ENCODE results near the gene JPT1.
"Not testable (repeated sequence)": the region's sequence is repeated elsewhere in the genome, so short reads cannot be mapped to it uniquely, and the experiment has no call there.

JPT1 gene, protein sequence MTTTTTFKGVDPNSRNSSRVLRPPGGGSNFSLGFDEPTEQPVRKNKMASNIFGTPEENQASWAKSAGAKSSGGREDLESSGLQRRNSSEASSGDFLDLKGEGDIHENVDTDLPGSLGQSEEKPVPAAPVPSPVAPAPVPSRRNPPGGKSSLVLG

DNA sequence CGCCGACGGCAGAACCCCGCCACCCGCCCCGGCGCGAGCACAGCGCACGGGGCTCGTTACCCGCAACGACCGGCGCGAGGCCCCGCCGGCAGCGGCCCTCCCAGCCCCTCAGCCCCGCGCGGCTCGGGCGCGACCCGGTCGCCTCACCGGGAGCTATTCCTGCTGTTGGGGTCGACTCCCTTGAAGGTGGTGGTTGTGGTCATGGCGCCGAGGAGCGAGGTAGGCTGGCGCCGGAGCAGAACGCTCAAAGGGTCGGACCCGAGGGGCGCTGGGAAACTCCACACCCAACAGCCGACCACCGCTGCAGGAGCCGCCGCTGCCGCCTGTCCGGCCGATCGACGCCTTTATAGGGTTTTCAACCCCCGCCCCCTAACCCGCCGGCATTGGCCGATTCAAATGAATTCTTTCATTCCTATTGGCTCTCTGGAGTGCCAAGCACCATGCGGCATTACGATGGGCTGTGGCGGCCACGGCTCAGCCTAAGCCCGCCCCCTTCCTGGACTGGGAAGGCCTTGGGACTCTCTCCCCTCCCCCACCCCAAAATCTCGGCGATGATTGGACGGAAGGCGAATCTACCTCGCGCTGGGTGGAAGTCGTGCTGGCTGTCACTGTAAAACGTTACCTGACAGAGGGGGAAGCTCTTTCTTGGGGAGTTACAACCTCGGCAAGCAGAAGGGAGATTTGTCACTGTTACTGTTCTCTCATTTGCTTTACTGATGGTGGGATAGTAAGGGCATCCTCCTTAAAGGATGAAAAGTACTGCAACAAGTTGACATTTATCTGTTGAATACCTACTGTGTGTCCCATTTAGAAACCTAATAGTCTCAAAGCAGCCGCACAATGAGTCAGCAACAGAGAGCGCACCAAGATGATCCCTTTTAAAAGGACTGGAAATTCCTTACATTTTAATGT lies at the start of gene JPT1:
Gene JPT1, minus strand, starts transcription at position 318 of the 912 bp plus-strand sequence. Its CDS starts 115 bp downstream, at position 203.
- DNase-seq (ENCODE audit: low read depth in 2 of 2) = peak; percentile 98

DNA sequence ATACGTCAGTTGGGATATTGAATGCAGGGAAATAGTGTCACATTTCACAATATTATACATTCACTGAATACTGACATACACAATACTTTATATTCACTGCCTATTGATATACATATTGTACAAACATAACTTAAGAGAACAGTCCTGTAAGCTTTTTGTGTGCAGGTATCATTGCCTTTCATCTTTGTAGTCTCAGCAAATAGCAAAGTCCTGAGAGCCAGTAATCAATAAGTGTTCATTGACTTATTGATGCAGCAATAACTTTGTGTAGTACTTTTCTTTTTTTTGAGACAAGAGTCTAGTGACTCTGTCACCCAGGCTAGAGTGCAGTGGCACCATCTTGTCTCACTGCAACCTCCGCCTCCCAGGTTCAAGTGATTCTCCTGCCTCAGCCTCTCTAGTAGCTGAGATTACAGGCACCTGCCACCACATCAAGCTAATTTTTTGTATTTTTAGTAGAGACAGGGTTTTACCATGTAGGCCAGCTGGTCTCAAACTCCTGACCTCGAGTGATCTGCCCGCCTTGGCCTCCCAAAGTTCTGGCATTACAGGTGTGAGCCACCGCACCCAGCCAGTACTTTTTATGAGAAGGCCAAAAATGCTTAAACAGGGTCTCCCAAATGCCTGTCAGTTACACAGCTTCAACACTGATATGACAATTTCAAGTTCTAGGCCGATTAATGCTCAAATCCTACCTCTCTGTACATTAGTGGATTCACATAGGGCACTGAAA lies 45.7 kb upstream of the JPT1 start:
- DNase-seq (ENCODE audit: low read depth in 2 of 2) = no peak

DNA sequence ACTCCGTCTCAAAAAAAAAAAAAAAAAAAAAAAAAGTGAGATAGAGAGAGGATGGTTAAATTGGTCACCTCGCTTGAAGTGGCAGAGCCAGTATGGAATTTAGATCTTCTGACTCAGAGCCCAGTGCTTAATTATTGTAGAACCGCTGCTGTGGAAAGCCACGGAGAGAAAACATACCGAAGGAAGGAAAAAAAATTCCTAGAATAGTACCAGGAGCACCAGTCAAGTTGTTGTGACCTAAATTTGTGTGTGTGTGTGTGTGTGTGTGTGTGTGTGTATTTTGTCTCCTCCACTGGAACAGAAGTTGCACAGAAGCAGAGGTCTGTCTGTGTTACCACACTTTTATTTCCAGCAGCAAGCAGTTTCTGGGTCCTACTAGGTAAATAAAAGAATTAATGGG lies 40.6 kb upstream of the JPT1 start:
- DNase-seq (ENCODE audit: low read depth in 2 of 2) = no peak

DNA sequence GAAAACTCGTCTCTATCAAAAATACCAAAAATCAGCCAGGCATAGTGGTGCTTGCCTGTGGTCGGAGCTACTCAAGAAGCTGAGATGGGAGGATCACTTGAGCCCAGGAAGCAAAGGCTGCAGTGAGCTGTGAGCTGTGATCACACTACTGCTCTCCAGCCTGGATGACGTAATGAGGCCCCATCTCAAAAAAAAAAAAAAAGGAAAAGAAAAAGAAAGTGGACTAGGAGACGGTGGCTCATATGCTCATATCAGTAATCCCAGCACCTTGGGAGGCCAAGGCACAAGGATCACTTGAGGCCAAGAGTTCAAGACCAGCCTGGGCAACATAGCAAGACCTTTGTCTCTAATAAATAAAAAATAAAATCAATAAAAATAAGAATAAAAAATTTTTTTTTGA lies 37.3 kb upstream of the JPT1 start:
- DNase-seq (ENCODE audit: low read depth in 2 of 2) = no peak

DNA sequence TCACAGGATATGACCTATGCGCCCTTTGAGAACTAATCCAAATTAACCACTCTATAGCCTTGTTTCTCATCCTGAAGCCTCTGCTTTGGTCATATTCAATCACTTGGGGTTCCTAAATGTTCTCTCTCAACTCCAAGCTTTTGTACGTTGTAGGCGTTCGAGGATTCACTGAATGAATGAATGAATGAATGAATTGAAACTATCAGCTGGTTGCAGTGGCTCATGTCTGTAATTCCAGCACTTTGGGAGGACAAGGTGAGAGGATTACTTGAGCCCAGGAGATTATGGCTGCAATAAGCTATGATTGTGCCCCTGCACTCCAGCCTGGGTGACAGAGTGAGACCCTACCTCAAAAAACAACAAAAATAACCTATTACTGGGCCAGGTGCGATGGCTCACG lies 34.3 kb upstream of the JPT1 start:
- DNase-seq (ENCODE audit: low read depth in 2 of 2) = no peak

DNA sequence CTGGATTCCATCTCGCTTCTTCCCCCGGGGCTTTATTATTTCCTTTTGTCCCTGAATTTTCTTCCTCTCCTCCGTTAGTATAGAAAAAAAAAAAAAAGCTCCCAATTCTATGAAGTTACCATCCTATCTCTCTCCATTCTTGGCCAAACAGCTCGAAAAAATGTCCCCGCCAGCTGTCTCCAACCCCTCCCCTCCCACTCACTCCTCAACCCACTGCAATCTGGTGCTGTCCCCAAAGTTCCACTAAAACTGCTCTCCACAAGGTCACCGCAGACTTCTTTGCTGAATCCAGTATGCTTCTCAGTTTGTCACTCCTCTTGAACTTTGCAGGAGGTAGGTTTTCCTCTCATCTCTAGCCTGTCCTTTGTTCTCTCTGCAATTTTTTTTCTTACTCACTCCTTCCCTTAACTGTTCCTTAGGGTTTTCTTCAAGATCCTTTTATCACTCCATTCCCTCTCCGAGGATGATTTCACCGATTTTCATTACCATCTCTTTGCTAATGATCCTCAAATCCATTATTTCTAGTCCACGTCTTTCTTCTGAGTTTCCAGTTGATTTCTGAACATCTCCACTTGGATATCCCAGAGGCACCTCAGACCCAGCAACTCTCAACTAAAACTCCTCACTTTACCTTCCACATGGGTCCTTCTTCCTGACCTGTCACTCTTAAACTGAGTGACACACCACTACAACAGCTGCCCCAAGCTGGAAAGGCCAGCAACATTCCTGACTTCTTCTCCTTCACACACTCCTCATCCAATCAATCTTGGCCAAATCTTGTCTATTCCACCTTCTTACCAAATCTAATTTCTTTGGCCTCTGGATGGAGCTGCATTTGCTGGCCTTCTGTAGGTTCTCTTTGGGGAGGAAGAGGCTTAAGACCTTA lies 29.9 kb upstream of the JPT1 start:
- no peak for DNase-seq (ENCODE audit: low read depth in 2 of 2)

DNA sequence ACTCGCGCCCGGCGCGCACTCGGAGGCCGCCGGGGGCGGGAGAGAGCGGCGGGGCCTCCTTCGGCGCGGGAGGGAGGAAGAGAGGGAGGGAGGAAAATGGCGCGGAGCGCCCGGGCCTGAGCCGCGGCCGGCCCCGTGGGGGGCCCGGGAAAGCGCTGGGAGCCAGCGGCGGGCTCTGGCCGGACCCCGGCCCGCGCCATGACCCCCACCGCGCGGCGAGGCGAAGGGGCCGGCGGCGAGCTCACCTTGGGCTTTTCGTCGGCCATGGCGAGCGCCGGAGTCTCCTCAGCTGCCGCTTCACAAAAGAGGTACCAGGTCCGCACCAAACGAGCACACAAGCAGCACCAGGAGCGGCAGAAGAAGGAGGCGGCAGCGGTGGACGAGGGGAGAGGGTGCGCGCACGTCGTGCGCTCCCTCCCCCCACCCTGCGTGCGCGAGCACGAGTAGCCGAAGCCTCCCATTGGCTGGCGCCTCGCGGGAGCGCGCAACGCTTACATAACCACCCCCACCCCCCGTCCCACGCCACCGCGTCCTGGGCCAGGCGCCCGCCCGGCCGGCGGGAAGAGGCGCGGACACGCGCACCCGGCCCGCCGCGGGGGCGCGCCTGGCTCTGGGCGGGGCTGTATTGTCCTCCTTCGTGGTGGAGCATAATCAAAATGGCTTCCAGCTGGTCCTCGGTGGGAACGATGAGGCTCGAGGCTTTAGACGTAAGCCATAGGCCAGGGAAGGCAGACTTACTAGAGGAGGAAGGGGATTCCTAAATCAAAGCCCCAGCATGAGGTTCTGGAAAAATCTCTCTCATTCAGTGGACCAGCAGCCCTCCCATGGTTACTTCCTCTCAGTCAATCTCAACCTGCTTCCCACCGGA lies 28.5 kb upstream of the JPT1 start, which contains the start of gene SUMO2:
Gene SUMO2, minus strand, starts transcription at position 391 of the 868 bp plus-strand sequence. Its CDS starts 125 bp downstream, at position 266.
- DNase-seq (ENCODE audit: low read depth in 2 of 2) = peak; percentile 90 to 91

DNA sequence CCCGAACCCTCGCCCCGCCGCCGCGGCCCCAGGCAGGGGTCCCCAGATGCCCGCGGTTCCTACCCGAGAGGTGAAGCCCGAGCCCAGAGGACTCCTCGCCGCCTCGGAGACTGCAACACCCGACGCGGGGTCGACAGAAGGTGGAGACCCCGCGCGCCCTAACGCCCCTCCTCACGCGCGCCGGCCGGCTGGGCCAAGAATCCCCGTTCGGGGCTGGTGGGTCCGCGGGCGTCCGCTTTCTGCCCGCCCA lies 27.9 kb upstream of the JPT1 start:
- DNase-seq (ENCODE audit: low read depth in 2 of 2) = no peak

DNA sequence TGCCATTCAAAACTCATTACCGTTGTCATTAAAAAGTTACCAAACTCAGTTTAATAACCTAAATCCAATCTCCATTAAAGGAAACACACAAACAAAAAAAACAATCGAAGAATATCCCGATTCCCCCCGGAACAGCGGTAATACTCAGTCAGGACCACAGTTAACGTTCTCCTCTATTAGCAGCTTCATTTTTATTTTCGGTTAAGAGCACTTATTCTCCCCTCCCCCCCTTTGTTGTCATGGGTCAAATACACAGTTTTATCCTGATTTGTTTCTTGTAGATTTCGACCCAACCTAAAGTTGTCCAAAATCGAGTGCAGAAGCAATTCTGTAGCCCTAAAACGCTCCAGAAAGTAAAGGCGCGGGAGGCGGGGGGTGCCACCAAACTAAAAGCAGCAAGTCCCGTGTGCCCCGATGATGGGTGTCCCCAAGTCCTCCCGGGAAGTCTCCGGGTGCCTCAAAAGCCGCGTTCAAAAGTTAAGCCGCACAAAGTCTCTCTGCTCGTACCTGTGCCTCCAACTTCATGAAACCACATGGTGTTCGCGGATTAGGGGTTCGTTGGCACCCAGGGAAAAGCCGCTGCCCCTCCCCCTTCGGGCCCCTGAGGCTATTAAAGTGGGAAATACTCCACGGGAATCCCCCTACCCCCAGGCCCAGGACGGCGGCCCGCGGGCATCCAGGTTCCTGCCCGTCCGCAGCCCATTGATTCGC lies 27.5 kb upstream of the JPT1 start:
- DNase-seq (ENCODE audit: low read depth in 2 of 2) = no peak

DNA sequence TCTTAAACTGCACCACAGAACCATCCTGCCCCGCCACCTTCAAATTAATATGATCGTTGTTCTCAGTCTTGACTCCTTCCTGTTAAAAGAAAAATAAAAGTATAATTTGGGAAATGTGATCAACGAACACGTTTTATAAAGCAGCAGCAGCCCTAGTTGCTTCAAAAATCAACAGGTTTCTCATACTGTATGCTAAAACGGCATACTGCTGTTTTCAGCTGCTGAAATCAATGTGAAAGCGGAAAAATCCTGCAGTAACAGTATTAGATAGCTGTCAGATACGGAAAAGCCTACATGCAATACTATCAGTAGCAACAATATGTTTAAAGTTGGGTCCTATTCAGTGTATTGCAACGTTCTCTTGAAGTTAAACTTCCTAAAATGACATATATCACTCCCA lies 26.8 kb upstream of the JPT1 start:
- DNase-seq (ENCODE audit: low read depth in 2 of 2) = no peak

DNA sequence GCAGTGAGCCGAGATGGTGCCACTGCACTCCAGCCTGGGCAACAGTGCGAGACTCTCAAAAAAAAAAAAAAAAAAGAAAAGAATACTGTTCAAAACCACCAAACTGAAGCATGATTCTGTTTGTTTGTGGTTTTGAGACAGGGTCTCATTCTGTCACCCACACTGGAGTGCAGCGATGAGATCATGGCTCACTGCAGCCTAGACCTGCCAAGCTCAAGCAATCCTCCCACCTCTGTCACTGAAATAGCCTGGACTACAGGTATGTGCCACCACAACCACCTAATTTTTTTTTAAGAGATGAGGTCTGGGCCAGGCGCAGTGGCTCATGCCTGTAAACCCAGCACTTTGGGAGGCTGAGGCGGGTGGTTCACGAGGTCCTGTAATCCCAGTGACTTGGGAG lies 24.1 kb upstream of the JPT1 start:
- DNase-seq (ENCODE audit: low read depth in 2 of 2) = no peak

DNA sequence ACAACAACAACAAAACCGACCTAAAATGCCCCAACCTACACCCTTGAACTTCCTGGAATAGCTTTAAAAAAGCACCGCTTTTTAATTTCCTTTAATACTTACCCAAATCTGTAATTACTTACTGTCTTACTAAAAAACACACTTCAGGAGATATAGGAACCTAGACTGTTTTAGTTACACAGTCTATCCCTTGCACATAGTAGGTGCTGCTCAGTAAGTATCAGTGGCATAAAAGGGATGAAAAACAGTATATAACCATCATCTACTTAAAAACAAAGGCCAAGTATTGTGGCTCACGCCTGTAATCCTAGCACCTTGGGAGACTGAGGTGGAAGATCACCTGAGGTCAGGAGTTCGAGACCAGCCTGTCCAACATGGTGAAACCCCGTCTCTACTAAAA lies 22.3 kb upstream of the JPT1 start:
- no peak for DNase-seq (ENCODE audit: low read depth in 2 of 2)

DNA sequence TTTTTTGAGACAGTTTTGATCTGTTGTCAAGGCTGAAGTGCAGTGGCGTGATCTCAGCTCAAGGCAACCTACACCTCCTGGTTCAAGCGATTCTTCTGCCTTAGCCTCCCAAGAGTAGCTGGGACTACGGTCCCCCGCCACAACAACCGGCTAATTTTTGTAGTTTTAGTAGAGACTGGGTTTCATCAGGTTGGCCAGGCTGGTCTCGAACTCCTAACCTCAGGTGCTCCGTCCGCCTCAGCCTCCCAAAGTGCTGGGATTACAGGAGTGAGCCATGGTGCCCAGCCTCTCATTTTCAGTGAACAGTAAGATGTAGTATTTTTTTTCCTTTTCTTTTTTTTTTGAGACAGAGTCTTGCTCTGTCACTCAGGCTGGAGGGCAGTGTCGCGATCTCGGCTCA lies 20.7 kb upstream of the JPT1 start:
- no peak for DNase-seq (ENCODE audit: low read depth in 2 of 2)

DNA sequence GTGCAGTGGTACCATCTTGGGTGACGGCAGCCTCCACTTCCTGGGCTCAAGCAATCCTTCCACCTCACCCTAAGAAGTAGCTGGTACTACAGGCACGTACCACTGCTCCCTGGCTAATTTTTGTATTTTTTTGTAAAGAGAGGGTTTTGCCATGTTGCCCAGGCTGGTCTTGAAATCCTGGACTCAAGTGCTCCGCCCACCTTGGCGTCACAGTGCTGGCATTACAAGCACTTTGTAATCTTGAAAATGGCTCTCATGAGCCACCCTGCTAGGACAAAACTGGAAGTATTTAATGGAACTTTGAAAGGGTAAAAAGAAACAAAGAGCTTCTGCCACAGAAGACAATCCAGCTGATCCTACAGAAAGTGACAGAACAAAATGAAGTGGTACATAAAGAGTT lies 19.2 kb upstream of the JPT1 start:
- DNase-seq (ENCODE audit: low read depth in 2 of 2) = no peak

DNA sequence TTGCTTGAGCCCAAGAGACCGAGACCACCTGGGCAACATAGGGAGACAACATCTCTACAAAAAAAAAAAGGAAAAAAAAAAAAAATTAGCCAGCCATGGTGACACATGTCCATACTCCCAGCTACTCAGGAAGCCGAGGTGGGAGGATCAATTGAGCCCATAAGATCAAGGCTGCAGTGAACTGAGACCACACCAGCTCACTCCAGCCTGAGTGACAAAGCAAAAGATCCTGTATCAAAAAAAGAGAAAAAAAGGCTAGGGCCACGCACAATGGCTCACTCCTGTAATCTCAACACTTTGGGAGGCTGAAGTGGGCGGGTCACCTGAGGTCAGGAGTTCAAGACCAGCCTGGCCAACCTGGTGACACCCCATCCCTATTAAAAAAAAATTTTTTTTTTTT lies 14.7 kb upstream of the JPT1 start:
- DNase-seq (ENCODE audit: low read depth in 2 of 2) = no peak

DNA sequence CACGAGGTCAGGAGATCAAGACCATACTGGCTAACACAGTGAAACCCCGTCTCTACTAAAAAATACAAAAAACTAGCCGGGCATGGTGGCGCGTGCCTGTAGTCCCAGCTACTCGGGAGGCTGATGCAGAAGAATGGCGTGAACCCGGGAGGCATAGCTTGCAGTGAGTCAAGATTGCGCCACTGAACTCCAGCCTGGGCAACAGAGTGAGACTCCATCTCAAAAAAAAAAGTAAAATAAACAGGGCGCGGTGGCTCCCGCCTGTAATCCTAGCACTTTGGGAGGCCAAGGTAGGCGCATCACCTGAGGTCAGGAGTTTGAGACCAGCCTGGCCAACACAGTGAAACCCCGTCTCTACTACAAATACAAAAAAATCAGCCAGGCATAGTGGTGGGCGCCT lies 10.3 kb upstream of the JPT1 start:
- not testable (repeated sequence) for DNase-seq (ENCODE audit: low read depth in 2 of 2)

DNA sequence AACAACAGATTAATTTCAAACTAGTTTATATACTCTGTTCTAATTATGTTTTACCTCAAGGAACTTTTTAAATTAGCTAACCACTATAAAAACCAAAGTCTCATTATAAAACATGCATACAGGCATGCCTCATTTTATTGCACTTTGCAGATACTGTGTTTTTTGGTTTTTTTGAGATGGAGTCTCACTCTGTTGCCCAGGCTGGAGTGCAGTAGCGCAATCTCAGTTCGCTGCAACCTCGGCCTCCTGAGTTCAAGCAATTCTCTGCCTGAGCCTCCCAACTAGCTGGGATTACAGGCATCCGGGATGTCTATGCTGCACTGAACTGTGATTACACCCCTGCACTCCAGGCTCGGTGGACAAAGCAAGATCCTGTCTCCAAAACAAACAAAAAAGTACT lies 8.8 kb upstream of the JPT1 start:
- DNase-seq (ENCODE audit: low read depth in 2 of 2) = no peak

DNA sequence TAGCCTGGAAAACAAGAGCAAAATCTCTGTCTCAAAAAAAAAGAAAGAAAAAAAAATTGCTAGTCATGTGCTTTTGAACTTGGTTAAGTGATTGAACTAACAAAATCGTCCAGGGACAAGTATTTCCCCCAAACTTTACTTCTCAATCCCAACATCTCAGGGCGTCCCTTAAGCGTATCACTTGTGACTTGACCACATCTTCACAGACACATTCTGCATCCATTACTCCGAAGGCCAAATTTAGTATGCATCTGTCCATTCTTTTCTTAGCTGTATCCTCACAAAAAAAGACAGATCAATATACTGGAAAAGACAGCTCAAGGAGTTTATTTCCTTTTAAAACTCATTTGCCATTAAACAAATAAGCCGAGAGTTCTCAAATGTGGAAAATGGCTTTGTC lies 5.9 kb upstream of the JPT1 start:
- DNase-seq (ENCODE audit: low read depth in 2 of 2) = no peak

DNA sequence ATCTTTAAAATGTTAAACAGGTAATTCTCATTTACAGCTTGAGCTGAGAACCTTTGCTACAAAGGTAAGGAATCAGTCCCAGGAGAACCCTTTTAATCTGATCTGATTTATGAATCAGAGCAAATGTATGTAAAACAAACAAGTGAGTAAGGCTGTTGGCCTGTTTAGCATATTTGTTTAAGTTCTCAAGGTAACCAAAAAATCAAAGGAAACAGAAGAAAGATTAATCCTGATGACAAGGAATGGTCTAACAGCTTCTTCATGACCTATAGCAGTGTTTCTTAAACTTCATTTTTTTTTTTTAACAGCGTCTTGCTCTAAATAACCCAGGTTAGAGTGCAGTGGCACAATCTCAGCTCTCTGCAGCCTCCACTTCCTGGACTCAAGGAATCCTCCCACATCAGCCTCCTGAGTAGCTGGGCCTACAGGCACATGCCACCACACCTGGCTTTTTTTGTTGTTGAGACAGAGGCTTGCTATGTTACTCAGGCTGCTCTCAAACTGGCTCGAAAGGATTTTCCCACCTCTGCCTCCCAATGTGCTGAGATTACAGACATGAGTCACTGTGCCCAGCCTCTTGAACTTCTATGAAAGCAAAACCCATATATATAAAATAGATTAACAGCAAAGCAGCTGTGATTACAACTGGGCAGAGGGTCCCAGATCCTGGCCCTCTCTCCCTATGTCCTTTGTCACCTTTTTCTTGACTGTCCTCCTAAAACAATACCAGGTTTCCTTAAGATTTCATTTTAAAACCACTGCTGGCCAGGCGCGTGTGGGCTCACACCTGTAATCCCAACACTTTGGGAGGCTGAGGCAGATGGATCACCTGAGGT lies 5.1 kb upstream of the JPT1 start:
- DNase-seq (ENCODE audit: low read depth in 2 of 2) = no peak
